ENCODE results near the gene PDE4B.
A peak's percentile ranks its signal among the peaks of the same experiment; 100 is the strongest.

The PDE4B gene

GRCh38 chr1:66245691-66246090, 453.0 kb downstream of the PDE4B start:
- no peak for DNase-seq

GRCh38 chr1:66246351-66247269, 453.9 kb downstream of the PDE4B start:
- no peak for DNase-seq

GRCh38 chr1:66247415-66248208, 454.9 kb downstream of the PDE4B start:
- DNase-seq, result no peak

- no peak for DNase-seq
Measured at GRCh38 chr1:66248257-66248656, 455.6 kb downstream of the PDE4B start.

GRCh38 chr1:66248746-66249145, 456.1 kb downstream of the PDE4B start:
- no peak for DNase-seq

- DNase-seq, result no peak
Measured at GRCh38 chr1:66250075-66250474, 457.4 kb downstream of the PDE4B start.

- DNase-seq, result no peak
Measured at GRCh38 chr1:66250478-66250877, 457.8 kb downstream of the PDE4B start.

GRCh38 chr1:66251546-66251945, 458.9 kb downstream of the PDE4B start:
- DNase-seq, result no peak

- peak; percentile 16 for DNase-seq
Measured at GRCh38 chr1:66253330-66253921, 460.7 kb downstream of the PDE4B start.

GRCh38 chr1:66254785-66255184, 462.1 kb downstream of the PDE4B start:
- no peak for DNase-seq

- no peak for DNase-seq
Measured at GRCh38 chr1:66256629-66257572, 464.2 kb downstream of the PDE4B start.

- no peak for DNase-seq
Measured at GRCh38 chr1:66258404-66259105, 465.9 kb downstream of the PDE4B start.

GRCh38 chr1:66261364-66261763, 468.7 kb downstream of the PDE4B start:
- DNase-seq, result no peak

- peak; percentile 75 for DNase-seq
Measured at GRCh38 chr1:66262208-66262963, 469.7 kb downstream of the PDE4B start.

- DNase-seq, result no peak
Measured at GRCh38 chr1:66265268-66265667, 472.6 kb downstream of the PDE4B start.

- no peak for DNase-seq
Measured at GRCh38 chr1:66265796-66266195, 473.1 kb downstream of the PDE4B start.

GRCh38 chr1:66266350-66266749, 473.7 kb downstream of the PDE4B start:
- DNase-seq, result no peak

- no peak for DNase-seq
Measured at GRCh38 chr1:66266756-66267155, 474.1 kb downstream of the PDE4B start.

GRCh38 chr1:66267201-66267940, 474.7 kb downstream of the PDE4B start:
- DNase-seq, result no peak

GRCh38 chr1:66269222-66269621, 476.5 kb downstream of the PDE4B start:
- no peak for DNase-seq
